Pulmonary artery endothelial cell (primary cell): ENCODE results near the gene OR13A1. TPM values are rescaled to one million over a fixed set of nuclear protein-coding genes. Genes with fewer than 3 reads are reported as not detected.
"Not testable (repeated sequence)": the region's sequence is repeated elsewhere in the genome, so short reads cannot be mapped to it uniquely, and the experiment has no call there.

Experiments used
- DNase-seq: peaks from one replicate; pipeline ENCODE4 v3.0.0-alpha.2; 2011; ENCODE audit warnings: low read depth, low spot score
- total RNA-seq: library from RNA; depleted of rRNA; stranded (reverse); fragments of >200 nt; gene quantifications from 2 replicates; pipeline ENCODE4 v1.2.3, GENCODE V29; 2014

The OR13A1 gene, protein sequence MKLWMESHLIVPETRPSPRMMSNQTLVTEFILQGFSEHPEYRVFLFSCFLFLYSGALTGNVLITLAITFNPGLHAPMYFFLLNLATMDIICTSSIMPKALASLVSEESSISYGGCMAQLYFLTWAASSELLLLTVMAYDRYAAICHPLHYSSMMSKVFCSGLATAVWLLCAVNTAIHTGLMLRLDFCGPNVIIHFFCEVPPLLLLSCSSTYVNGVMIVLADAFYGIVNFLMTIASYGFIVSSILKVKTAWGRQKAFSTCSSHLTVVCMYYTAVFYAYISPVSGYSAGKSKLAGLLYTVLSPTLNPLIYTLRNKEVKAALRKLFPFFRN
- total RNA-seq = not detected in 2 replicates

DNA sequence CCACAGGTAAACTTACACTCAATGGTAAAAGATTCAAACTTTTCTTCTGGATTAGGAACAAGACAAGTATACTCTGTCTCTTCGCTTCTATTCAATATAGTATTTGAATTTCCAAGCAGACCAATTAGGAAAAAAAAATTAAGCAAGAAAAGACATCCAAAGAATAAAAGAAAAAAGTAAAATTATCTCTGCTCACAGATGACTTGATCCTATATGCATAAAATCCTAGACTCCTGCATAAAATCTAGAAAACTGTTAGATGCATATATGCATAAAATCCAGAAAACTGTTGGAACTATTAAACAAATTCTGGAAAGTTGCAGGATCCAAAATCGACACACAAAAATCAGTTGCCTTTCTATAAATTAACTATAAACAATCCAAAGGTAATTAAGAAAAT, at the start of gene OR13A1:
Gene OR13A1 (minus strand): TSS at position 101 of the 400 bp plus-strand sequence. CDS start 11,186 bp downstream, outside the sequence.
- DNase-seq = no peak

DNA sequence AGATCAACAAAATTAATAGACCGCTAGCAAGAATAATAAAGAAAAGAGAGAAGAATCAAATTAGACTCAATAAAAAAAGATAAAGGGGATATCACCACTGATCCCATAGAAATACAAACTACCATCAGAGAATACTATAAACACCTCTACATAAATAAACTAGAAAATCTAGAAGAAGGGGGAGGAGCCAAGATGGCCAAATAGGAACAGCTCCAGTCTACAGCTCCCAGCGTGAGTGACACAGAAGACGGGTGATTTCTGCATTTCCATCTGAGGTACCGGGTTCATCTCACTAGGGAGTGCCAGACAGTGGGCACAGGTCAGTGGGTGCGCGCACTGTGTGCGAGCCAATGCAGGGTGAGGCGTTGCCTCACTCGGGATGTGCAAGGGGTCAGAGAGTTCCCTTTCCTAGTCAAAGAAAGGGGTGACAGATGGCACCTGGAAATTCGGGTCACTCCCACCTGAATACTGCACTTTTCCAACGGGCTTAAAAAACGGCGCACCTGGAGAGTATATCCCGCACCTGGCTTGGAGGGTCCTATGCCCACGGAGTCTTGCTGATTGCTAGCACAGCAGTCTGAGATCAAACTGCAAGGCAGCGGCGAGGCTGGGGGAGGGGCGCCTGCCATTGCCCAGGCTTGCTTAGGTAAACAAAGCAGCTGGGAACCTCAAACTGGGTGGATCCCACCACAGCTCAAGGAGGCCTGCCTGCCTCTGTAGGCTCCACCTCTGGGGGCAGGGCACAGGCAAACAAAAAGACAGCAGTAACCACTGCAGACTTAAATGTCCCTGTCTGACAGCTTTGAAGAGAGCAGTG, 46.8 kb upstream of the OR13A1 start:
- not testable (repeated sequence) for DNase-seq

DNA sequence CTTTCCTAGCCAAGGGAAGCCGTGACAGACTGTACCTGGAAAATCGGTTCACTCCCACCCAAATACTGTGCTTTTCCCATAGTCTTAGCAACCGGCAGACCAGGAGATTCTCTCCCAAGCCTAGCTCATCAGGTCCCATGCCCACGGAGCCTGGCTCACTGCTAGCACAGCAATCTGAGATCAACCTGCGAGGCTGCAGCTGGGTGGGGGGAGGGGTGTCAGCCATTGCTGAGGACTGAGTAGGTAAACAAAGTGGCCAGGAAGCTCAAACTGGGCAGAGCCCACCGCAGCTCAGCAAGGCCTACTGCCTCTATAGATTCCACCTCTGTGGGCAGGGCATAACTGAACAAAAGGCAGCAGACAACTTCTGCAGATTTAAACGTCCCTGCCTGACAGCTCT, 43.6 kb upstream of the OR13A1 start:
- not testable (repeated sequence) for DNase-seq

DNA sequence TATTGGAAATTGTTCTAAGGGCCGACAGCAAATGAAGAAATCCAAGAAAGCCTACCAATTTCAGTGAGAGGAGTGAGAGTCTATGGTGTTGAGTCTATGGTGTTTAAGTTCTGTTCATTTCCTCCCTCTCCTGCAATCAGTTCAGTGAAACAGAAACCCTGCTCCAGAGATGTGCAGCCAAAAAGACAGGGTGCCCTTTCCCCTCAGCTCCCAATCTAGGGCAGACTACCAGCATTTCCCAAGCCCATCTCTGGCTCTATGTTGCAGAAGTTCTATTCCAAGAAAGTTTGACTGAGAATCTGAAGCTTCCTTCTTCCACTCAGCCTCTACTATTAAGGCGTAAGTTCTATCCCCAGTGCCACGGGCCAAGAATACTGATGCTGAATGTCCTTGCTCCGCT, 40.1 kb upstream of the OR13A1 start:
- DNase-seq = no peak

- DNase-seq = no peak
Observed at GRCh38 chr10:45354261-45354660, 38.9 kb upstream of the OR13A1 start.

DNA sequence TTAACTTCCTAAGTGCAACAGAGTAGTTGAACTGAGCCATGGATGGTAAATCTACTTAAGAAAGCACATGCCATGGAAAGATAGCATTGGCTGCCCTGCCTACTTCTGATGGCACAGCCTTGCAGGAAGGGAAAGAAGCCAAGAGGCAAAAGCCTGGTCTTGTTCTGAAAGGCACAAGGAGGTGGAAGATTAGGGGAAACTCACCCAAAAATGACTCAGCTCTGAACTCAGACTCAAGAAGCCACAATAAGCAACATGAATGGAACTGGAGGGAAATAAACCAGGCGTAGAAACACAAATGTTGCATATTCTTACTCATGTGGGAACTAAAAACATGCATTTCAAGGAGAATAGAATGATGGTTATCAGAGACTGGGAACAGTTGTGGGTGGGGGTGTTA, 37.8 kb upstream of the OR13A1 start:
- no peak for DNase-seq

- not testable (repeated sequence) for DNase-seq
Observed at GRCh38 chr10:45348196-45348765, 32.9 kb upstream of the OR13A1 start.

DNA sequence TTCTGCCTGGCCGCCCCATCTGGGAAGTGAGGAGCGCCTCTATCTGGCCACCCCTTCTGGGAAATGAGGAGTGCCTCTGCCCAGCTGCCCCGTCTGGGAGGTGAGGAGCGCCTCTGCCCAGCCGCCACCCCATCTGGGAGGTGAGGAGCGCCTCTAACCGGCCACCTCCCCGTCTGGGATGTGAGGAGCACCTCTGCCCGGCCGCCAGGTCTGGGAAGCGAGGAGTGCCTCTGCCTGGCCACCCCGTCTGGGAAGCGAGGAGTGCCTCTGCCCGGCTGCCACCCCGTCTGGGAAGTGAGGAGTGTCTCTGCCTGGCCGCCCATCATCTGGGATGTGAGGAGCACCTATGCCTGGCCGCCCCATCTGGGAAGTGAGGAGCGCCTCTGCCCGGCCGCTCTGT, 32.1 kb upstream of the OR13A1 start:
- DNase-seq = not testable (repeated sequence)

DNA sequence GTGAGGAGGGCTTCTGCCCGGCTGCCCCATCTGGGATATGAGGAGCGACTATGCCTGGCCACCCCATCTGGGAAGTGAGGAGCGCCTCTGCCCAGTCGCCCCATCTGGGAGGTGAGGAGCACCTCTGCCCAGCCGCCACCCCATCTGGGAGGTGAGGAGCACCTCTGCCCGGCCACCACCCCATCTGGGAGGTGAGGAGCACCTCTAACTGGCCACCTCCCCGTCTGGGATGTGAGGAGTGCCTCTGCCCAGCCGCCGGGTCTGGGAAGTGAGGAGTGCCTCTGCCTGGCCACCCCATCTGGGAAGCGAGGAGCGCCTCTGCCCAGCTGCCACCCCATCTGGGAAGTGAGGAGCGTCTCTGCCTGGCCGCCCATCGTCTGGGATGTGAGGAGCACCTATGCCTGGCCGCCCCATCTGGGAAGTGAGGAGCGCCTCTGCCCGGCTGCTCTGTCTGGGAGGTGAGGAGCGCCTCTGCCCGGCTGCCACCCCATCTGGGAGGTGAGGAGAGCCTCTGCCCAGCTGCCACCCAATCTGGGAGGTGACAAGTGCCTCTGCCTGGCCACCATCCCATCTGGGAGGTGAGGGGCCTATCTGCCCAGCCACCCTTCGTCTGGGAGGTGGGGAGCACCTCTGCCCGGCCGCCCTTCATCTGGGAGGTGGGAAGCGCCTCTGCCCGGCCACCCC, 31.4 kb upstream of the OR13A1 start:
- not testable (repeated sequence) for DNase-seq

- DNase-seq = not testable (repeated sequence)
Observed at GRCh38 chr10:45340420-45340819, 25.0 kb upstream of the OR13A1 start.

- no peak for DNase-seq
Observed at GRCh38 chr10:45339894-45340293, 24.5 kb upstream of the OR13A1 start.

DNA sequence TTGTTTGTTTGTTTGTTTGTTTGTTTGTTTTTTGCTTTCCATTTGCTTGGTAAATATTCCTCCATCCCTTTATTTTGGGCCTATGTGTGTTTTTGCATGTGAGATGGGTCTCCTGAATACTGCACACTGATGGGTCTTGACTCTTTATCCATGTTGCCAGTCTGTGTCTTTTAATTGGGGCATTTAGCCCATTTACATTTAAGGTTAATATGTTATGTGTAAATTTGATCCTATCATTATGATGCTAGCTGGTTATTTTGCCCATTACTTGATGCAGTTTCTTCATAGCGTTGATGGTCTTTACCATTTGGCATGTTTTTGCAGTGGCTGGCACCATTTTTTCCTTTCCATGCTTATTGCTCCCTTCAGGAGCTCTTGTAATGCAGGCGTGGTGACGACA, 16.4 kb upstream of the OR13A1 start:
- not testable (repeated sequence) for DNase-seq

- DNase-seq = not testable (repeated sequence)
Observed at GRCh38 chr10:45326864-45327263, 11.5 kb upstream of the OR13A1 start.

DNA sequence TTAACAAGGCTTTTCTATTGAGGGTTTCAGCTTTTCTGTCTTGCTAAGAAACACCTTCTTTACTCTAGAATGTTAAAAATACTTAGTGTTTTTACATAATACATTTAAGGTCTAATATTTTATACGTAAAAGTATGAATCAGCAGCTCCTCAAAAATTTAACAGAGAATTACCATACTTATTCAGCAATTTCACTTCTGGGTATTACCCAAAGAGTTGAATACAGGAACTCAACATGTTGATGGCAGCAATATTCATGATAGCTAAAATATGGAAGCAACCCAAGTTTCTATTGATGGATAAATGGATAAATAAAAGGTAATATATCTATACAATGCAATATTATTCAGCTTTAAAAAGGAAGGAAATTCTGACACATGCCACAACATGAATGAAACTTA, 9.7 kb upstream of the OR13A1 start:
- no peak for DNase-seq

DNA sequence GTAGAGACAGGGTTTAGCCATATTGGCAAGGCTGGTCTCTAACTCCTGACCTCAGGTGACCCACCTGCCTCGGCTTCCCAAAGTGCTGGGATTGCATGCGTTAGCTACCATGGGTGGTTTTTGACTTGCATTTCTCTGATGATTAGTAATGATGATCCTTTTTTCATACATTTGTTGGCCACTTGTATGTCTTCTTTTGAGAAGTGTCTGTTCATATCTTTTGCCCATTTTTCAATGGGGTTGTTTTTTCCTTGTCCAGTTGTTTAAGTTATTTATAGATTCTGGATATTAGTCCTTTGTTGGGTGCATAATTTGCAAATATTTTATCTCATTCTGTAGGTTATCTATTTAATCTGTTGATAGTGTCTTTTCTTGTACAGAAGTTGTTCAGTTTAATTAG, 4.3 kb upstream of the OR13A1 start:
- no peak for DNase-seq

GRCh38 chr10:45313264-45313873, 2.0 kb downstream of the OR13A1 start:
- no peak for DNase-seq

DNA sequence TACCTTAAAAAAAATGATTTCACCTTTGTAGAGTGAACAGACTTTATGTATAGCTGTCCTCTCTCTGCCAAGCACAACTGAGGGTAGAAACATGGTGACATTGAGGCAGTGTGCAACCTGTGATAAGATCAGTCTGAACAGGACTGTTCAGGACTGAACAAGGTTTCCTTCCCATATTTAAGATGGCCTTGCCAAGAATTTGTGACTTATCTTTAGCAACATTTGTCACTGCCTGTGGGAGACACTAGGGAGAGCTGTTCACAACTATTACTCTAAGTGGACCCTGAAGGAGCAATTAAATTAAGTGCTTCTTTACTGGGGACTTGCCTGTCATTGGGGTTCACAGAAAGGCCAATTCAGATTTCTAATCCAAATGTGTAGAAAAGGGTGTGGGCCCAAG, 6.7 kb downstream of the OR13A1 start:
- no peak for DNase-seq

GRCh38 chr10:45302573-45302972, 12.8 kb downstream of the OR13A1 start:
- no peak for DNase-seq

GRCh38 chr10:45298341-45298955, 17.0 kb downstream of the OR13A1 start:
- DNase-seq = not testable (repeated sequence)

- DNase-seq = no peak
Observed at GRCh38 chr10:45294681-45295080, 20.7 kb downstream of the OR13A1 start.

DNA sequence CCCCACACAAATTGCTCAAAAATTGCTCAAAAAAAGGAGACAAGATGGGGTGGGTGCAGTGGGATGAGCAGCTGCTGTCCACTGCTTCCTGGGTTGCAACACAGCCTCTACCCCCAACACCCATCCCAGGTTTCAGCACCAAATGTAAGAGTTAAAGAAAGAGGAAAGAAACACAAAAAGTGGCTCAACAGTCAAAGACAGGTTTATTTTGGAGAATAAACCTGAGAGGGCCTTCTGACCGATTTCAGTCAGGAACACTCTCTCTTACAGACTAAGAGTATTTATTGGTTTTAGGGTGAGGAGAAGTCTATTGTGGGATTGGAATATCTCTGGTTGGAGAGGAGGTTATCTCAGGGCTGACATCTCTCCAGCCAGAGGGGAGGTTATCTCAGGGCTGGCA, 28.4 kb downstream of the OR13A1 start:
- DNase-seq = no peak
